Activated T-helper 1 cell treated with anti-CD3 and anti-CD28 coated beads, Interleukin-2, amount 50 U/mL, for 16 hours (primary cell): ENCODE data around the gene SLC39A7.

ENCODE experiments used
- DNase-seq, 2 donors: peaks; one replicate each; pipeline ENCODE4 v3.0.0-alpha.2; 2020; ENCODE audit warnings: low read depth in 1 of 2, low spot score in 1 of 2

SLC39A7 gene

DNA sequence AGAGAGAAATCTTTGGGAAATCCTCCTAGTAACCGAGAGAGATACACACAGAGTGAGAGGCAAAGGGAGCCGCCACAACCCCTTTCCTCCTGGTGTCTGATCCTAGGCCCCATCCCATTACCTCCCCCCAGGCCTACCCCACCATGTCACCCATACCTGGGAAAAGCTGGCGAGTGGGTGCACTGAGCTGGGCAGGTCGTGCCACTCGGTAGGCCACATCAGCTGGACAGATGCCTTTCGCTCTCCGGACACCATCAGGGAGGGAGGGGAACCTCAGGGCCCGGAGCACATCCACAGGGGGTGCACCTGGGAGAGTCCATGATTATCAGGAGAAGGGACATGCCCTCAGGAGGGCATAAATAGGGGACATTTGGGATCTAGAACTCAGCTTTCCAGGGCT, 11.5 kb upstream of the SLC39A7 start:
- no peak for DNase-seq

DNA sequence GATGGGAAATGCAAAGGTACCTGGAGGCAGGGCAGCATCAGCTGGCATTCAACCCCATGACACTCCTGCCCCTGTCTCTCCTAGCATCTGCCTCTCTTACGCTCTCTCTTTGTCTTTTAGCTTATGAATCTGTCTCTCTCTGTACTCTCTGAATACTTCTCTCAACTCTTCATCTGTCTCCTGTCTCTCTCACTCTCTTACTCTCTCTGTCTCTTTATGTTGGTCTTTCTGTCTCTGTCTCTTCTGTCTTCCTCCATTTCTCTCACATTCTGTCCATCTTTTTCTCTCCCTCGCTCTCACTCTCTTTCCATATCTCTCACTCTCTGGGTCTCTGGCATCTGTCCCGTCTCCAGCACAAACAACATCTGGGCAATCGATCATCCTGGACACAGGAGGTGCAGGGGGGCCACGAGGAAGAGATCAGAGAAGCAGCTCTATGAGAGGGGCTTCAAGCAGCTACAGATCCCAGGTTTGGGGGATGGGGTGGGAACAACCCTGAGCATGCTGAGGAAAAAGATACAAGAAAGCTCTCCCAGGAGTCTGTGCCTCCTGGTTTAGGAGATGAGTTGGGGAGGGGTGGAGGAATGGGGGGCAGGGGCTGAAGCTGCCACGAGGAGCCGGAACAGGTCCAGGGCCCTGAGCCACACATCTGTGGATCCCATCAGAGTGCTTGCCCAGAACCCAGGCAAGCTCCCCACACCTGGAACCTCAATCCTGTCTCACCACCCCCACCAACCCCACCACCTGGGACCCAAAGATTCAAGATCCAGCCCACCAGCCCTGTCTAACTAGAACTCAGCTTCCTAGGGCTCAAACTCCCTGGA, 10.8 kb upstream of the SLC39A7 start:
- no peak for DNase-seq

DNA sequence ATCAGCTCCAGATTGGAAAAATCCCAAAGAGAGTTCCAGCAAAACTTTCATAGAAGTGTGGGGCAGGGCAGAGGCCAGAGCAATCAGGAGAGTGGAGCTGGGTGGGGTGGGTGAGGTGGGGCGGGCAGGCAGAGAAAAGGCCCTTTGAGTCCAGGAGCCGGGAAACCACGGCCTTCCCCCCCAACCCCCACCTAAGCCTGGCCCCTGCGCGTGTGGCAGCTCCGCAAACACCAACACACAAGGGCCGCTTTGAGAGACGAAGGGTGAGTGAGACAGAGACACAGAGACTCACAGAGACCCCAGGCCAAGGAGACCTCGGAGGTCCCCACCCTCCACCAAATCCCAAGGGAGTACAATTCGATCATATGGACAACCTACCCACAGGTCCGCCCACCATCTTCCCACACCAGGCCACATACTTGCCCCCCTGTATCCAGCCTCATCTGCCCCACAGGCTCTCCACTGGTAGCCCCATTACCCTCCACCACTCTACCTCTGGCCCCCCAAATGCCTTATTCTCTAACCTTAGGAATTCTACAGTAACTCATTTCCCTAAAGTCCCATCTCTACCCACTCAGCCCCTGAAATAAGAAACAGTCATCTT, 10.1 kb upstream of the SLC39A7 start:
- DNase-seq = no peak

DNA sequence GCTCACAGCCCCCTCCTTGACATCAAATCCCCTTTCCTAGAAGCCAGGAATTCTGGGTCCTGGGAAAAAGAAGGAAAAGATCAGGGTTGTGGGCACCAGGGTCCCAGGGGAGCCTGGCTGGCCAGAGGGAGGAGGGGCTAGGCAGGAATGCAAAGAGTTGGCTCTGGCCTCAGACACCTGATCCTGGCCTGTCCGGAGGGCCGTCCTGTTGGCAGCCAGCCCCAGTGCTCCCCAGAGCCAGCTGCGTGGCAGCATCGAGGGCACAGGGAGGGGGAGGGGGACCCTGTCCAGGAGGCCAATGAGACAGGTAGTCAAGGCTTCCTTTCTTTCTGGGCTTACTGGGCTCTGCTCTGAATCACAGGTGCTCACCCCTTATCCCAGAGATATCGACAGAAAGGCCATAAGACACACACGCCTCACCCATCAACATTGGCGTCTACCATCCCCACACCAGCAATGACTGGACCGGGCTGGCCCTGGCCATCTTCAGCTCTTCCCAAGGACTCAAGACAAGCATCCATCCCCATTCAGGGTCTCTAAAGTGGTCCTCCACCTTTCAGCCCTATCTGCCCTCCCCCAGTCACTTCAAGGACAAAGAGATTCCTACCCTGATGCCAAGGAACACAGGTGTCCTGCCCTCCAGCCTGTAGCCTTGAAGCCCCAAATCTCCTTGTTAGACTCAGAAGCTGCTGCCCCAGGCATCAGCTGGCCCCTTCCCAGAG, 9.1 kb upstream of the SLC39A7 start:
- DNase-seq = no peak

DNA sequence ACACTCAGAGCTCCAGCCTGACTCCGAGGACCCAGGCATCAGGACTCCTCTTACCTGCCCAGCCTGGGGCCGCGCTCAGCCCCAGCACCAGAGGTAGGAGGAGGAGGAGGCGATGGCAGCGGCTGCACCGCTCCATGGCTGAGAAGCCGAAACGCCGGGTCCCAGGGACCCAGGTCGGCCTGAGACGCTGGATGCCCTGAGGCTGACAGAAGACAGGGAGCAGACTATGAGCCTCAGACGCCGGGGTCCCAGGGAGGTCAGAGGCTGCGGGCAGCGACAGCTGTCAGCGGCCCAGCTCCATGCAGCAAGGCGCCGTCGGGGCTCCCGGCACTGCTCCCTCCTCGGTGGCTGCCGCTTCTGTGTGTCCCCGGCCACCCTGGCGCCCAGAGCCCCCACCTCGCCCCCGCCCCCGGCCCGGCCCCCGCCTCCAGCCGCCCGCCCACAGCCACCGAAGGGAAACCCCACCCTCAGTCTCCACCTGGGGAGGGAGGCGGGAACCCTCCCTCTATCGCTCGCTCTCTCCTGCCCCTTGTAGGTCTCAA, 8.5 kb upstream of the SLC39A7 start, which contains the start of gene COL11A2:
TSS of gene COL11A2 (minus strand) at position 363 of the 542 bp plus-strand sequence. CDS start at position 136, 227 bp downstream.
- DNase-seq = no peak

DNA sequence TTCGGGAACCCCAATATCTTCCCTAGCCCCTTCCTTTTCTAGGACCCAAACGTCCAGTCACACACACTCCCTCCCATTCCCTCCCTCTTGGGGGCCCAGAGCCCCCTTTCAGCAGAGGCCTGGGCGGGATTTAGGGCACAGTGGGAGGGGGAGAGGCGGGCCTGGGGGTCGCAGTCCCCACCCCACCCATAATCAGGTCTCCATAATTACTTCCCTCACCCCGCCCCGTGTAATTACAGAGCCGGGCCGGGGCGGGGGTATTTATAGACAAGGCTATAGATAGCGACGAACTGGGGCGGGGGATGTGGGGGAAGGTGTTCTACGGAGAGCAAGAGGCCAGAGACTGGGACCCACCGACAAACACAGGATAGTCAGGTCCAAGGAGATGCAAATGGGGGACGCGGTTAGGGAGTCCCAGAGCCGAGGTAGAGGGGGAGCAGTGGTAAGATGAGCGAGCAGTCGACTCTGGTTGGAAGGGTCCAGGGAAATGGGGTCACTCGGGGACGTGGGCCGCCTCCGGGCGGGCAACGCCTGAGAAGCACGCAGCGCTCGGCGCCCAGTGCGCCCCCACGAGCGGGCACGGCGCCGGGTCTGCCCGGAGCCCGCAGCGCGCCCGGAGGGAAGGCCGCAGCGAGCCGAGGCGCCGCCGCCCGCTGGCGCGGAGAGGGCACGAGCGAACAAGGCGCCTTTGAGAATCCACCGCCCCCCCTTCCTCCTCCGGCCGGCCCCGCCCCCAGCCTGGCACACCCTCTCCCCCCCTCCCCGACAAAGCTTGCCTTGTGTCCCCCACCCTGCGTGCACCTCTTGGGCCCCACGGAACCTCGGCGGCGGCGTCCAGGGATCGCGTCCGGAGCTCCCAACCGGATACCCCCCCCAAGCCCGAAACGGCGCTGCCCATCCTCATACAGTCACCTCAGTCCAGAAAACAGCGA, 7.7 kb upstream of the SLC39A7 start:
- no peak for DNase-seq

DNA sequence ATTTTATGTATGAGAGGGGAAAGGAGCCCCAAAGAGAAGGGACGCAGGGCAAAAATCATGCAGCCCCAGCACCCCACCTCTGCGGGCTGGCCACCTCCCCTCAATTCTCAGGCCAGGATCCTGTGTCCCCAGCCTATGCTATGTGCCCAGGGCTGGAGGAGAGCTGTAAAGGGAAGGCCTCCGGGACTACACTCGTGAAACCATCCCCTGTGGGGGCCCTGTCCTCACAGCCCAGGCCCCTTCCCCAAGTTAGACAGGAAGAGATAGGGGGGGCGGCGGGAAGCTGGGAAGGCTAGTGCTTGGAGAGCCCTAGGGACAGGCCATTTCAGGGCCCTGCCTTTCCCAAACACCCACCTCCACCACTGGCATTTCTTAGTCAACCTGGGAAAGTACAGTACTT, 7.0 kb upstream of the SLC39A7 start:
- DNase-seq = no peak

DNA sequence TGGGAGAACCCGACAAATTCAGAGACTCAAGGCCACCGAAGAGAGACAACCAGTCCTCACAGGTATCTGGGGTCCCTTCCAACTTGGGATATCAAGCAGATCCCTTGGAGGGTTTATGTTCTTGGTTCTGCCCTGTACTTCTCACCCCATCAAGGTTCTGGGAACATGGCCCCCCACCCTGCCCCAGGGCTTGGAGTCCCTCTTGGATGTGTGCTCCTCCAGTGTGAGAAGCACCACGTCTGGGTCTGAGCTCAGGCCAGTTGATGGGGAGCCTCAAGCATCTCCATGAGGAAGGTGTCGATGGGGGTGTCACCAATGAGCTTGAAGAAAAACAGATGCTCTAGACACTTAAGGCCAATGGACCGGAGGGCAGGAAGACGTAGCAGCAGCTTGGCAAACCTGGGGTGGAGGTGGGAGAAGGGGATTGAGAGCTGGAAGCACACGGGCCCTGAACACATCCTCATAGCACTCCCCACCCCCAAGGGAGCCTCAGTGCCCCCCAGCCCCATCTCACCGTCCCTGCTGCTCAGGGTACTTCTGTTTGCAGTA, 6.2 kb upstream of the SLC39A7 start:
- no peak for DNase-seq

DNA sequence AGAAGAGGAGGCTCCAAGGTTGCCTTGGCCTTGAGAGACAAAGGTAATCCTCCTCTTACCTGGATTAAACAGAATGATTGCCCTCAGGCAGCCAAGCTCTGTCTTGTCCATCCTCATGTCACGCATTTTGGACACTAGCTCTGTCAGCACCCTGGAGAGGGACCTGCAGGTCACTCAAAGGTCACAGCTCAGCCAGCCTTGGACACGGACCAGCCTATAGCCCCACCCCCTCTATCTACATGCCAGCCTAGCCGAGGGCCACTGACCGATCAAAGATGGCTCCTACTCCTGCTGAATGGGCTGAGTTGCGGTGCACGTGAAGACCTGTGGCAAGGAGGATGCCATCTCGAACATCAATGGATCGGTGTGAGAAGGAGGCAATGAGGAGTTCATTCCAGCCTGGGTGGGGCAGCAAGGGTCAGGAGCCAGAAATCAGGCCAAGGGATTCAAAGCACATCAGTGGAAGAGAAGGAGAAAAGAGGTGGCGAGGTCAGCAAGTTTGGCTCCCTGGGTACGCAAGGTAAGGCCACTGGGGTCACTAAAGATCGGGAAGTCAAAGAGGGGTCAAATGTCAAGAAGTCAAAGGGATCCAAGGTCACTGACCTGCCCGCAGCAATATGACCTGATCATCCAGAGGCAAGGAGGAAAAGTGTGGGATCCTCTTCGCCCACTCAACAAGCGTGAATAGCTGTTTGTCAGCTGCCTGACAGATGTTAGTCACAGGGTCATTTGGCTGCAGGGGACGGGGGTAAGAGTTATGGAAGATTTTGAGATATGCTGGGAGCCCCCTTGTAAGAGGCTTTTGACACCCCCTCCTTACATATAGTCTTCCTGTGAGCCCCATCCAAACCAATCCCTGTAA, 5.1 kb upstream of the SLC39A7 start:
- no peak for DNase-seq

DNA sequence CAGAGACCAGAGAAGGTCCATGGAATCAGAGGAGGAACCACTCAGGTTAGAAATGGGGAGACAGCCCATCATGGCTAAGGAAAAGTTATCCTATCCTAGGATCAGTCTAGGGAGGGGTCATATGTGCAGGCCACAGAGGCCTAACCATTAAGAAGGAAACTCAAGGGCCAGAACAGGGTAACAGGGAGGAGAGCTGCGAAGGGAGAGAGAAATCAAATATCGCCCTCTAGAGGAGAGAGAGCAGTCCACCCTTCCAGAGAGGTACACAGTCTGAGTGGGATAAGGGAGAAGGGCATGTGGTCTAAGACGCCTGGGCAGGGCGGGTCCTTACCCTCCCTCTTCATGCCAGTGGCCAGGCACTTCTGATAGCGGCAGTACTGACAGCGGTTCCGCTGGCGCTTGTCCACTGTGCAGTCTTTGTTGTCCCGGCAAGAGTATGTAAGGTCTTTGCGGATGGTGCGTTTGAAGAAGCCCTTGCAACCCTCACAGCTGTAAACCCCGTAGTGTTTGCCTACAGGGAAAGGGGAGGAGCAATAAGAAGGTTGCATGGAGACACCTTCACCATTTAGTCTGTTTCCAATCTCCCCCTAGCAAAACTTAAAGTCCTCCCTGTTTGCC, 3.1 kb upstream of the SLC39A7 start:
- DNase-seq = no peak

DNA sequence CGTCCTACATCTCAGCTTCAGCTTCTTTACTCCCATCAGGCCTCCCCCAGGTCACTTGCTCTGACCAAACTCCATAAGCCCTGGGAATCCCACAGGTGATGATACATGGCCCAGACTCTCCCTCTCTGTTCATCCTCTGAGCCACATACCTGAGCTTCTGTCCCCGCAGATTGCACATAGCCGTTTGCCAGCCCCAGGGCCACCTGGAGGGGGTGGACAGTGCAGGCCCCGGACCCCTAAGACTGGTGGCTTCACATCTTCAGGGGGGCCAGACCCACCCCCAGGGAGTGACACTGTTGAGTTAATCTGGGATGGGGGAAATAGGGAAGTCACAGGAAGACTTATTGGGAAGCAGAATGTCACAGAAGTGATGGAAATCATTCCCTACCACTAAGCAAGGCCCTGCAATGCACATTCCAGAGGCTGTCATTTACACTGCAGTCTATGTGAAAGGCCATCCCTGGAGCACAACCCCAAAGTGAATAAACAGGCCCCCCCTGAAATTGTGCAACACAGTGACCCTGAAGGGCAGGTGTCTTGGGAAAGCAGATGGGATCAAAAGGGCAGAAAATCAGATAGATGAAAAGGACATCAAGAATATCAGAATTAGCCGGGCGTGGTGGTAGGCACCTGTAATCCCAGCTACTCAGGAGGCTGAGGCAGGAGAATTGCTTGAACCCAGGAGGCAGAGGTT, 2.4 kb upstream of the SLC39A7 start:
- DNase-seq = no peak

DNA sequence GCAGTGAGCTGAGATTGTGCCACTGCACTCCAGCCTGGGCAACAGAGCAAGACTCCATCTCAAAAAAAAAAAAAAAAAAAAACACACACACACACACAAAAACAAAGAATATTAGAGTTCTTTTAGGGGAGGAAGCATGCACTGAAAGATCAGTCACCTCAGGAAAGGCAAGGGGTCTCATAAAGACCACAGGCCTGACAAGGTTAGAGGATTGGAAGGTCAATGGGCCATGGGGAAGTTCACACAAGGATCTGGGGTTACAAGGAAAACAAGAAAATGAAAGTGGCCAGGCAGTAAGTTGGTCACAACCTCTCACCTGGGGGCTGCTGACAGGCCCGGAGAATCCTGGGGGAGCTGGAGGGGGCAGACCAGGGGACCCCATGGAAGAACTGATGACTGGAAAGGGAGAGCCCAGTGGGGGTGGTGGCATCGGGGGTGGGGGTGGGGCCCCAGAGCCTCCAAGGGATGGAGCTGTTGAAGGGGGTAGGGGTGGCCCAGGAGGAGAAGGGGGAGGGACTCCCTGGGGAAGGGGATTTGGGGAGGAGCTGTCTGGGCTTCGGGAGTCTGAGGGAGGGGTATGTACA, 1.7 kb upstream of the SLC39A7 start:
- DNase-seq = no peak

DNA sequence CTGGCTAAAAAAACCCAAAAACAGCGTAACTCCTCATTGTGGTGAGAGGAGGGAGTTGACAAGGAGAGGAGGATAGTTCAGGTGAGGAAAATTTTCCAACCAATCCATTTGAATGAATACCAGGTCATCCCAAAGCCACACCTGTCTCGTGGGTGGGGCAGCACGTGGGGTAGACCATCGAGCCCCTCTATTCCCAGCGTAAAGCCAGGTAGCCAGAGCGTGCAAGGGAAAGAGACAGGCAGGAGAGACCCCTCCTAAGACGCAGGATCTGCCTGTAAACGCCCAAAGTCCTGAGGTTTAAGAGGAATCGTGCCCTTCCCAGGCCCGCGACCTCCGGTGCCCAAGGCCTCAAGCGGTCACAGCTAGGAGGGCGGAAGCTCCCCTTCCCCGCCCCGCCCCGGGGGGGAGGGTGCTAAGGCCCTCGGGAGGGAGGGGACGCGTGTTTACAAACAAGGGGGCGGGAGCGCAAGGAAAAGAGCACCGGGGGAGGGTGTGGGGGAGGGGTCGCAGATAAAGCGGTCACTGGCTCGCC, 914 bp upstream of the SLC39A7 start:
- DNase-seq = peak in 1 of 2 donors; percentile 41

DNA sequence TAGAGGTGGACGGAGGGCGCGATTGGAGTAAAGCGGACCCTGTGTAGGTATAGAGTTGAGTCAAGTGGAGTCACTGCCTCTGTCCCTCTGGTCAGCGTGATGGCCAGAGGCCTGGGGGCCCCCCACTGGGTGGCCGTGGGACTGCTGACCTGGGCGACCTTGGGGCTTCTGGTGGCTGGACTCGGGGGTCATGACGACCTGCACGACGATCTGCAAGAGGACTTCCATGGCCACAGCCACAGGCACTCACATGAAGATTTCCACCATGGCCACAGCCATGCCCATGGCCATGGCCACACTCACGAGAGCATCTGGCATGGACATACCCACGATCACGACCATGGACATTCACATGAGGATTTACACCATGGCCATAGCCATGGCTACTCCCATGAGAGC, 479 bp downstream of the SLC39A7 start:
- DNase-seq = no peak

DNA sequence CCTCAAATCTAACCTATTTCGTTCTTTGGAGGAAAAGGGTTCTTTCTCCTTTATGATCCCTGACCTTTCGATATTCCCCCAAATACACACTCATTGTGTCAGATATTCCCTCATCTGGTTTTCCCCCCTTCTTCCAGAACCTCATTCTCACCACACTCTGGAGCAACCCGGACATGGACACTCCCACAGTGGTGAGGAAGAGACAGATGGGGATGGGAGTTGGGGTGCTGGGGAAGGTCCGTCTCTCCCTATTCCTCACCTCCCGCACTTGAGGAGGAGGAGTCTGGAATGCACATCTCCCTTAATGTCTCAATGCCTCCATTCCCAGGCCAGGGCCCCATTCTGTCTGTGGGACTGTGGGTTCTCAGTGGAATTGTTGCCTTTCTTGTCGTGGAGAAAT, 1.3 kb downstream of the SLC39A7 start:
- no peak for DNase-seq

DNA sequence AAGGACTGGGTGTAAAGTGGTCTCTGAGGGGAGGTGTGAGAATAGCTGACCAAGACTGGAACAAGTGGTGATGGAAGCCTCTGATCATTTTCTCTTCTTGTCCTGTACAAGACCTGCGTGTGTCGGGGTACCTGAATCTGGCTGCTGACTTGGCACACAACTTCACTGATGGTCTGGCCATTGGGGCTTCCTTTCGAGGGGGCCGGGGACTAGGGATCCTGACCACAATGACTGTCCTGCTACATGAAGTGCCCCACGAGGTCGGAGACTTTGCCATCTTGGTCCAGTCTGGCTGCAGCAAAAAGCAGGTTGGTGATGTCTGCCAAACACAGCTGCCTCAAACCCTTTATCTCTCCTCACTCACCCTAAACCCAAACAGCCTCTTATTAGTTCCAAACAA, 2.1 kb downstream of the SLC39A7 start:
- no peak for DNase-seq

DNA sequence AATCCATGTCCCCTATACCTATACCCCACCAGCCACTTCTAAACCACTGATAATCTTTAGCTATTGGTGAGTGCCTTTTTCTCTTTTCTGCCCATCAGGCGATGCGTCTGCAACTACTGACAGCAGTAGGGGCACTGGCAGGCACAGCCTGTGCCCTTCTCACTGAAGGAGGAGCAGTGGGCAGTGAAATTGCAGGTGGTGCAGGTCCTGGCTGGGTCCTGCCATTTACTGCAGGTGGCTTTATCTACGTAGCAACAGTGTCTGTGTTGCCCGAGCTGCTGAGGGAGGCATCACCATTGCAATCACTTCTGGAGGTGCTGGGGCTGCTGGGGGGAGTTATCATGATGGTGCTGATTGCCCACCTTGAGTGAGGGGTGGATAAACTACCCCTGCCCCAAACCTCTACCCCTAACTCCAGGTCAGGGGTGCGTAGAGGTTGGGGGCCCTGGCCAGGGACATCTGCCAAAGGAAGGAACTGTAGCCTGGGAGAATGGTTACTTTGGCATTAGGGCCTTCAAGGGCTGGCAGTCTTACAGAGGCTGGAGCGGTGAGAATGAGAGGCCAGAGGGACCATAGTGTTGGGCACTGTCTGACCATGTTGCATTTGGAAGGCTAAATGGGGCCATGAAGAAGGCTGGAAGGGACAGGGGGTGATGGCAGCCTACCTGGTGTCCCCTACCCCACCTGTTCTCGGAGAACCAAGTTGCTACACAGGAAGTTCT, 2.9 kb downstream of the SLC39A7 start:
- no peak for DNase-seq

DNA sequence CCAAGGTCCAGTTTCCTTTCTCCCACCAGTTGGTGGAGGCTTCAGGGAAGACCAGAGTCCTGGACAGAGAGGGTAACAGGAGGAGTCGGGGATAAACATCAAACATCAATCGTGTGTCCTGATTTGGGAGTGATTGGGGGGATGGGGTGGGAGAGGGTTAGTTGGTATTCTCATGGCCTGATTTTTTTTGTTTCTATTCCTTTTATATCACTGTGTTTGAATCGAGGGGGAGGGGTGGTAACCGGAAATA, 3.4 kb downstream of the SLC39A7 start:
- no peak for DNase-seq
